Measurements from ENCODE around the gene DNAJC5.
"Not testable (repeated sequence)": the region's sequence is repeated elsewhere in the genome, so short reads cannot be mapped to it uniquely, and the experiment has no call there.

The DNAJC5 gene

DNA sequence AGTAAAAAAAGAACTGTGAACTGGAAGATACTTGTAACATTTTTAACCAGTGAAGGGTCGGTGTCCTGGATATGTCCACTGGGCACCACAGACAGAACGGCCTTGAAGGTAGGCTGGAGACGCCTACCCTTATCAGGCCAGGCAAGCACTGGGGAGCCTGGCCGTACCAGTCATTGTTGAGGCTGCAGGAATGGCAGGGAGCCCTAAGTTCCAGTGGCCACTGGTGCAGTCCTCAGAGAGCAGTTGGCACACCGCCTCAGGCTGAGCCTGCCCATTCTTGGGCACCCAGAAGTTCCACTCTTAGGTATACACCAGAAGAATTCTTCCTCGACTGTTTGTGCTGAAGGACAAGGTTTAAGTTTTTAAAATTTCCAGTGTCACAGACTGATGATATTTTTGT is 20.5 kb downstream of the DNAJC5 start:
- no peak for DNase-seq

DNA sequence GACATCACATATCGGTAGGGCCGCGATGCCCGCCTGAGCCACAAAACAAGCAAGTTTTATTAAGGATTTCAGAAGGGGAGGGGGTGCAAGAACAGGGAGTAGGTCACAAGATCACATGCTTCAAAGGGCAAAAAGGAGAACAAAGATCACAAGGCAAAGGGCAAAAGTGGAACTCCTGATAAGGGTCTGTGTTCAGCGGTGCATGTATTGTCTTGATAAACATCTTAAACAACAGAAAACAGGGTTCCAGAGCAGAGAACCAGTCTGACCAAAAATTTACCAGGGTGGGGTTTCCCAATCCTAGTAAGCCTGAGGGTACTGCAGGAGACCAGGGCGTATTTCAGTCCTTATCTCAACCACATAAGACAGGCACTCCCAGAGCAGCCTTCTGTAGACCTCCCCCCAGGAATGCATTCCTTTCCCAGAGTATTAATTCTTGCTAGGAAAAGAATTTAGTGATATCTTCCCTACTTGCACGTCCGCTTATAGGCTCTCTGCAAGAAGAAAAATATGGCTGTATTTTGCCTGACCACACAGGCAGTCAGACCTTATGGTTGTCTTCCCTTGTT is 21.5 kb downstream of the DNAJC5 start:
- DNase-seq: not testable (repeated sequence)

DNA sequence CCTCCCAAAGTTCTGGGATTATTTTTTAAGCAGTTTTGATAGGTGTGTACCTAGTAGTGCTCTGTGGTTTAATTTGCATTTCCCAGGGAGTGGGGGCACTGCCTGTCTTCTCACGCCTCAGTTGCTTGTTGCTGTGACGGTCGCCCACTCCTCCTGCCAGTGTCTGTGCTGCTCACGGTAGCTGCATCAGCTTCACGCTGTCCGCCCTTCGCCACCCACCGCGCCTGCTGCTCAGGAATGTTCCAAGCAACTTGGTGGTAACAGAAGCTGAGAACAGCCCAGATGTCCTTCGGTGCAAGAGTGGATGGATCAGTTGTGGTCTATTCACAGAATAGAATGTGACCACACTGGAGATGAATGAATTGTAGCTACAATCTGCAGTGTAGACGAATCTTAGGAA is 22.9 kb downstream of the DNAJC5 start:
- no peak for DNase-seq

GRCh38 chr20:63919130-63919529 is 24.2 kb downstream of the DNAJC5 start:
- no peak for DNase-seq

DNA sequence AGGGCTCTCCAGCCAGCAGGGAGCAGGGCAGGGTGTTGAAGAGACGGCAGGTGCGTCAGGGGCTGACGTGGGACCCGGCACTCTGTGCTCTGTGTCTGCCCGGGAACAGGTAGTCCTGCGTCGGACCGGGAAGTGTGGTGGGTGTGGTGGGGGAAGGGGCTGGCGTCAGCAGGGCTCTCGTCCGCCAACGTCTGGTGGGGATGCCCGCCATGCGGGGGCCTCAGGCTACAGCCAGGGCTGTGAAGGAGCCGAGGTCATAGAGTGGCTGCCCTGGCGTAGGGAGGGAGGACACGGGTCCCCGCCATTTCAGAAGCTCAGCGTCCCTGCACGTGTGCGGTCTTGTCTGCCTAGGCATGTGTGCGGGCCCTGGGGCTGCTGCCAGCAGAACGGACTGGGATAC is 25.3 kb downstream of the DNAJC5 start:
- no peak for DNase-seq

DNA sequence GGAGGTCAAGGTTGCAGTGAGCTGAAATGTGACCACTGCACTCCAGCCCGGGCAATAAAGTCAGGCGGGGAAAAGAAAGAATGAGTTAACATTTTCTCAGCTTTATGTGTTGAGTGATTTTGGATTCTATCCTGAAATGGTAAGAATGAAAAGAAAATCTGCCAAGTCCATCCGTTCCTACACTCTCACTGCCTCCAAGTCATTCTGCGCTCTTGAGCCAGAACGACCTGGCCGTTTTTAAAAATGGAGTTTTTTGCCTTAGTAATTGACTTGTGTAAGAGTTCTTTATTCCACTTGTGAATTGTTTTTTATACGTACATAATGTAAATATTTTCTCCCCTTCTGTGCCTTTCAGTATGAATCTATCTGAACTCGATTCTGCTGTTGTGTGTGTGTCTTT is 28.7 kb downstream of the DNAJC5 start:
- DNase-seq: no peak

DNA sequence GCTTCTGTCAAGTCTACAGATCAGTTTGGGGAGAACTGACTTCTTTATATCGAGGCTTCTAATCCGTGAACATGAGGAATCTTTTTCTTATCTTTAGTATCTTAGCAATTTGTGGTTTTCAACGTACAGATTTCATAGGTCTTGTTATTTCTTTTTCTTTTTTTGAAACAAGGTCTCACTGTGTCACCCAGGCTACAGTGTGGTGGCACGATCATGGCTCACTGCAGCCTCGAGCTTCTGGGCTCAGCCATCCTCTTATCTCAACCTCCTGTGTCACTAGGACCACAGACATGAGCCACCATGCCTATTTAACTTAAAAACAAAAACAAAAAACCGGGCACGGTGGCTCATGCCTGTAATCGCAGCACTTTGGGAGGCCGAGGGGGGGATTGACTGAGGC is 29.3 kb downstream of the DNAJC5 start:
- DNase-seq: no peak

GRCh38 chr20:63926298-63926697 is 31.4 kb downstream of the DNAJC5 start:
- DNase-seq: no peak

GRCh38 chr20:63929071-63929470 is 34.1 kb downstream of the DNAJC5 start:
- DNase-seq: no peak

DNA sequence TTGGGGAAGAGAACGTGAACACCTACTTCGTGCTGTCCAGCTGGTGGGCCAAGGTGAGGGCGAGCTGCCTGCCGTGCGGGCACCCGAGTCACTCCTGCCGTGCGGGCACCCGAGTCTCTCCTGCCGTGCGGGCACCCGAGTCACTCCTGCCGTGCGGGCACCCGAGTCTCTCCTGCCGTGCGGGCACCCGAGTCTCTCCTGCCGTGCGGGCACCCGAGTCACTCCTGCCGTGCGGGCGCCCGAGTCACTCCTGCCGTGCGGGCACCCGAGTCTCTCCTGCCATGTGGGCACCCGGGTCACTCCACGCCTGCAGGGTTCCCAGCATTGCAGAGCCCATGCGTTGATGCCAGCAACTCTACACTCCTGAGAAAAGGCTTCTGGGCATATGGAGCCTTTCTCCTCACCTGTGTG is 34.6 kb downstream of the DNAJC5 start:
- not testable (repeated sequence) for DNase-seq

GRCh38 chr20:63930971-63931553 is 36.1 kb downstream of the DNAJC5 start:
- DNase-seq: no peak

DNA sequence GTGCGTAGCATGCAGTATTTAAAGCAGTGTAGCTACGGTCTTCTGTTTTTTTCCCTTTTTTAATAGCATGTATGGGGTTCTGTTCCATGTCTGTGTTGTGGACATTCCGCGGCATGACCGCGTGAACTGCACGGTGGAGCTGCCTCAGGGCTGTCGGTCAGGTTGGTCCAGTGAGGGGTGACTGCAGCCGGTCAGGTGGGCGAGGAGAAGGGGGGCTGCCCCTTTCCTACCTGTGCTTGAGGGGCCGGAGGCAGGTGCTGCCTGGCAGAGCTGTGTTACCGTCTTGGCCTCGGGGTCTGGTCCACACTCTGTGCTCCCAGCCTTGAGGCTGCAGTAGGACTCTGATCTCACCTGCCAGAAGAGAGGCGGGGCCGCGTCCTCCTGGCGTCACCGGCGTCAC is 36.8 kb downstream of the DNAJC5 start:
- no peak for DNase-seq

DNA sequence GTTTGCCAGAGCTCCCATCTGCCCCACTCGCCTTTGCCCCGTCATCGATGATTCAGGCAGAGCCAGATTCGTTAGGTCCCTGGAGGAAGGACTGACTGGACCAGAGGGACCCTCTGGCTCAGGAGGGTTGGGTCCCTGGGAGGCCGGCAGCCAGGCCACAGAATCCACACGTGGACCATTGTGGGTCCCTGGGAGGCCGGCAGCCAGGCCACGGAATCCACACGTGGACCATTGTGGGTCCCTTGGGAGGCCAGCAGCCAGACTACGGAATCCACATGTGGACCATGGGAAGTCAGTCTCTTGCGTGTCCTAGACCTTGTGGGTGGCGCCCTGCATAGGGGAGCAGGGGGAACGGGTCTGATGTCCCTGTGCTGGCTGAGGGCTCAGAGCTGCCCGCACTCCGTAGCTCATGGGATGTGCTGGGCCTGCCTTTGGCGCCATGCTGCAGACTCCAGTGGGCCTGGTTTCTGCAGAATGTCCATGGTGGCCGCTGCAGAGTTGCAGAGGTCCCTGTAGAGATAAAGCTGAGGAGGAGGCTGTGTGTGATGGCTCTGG is 37.8 kb downstream of the DNAJC5 start:
- DNase-seq: no peak

DNA sequence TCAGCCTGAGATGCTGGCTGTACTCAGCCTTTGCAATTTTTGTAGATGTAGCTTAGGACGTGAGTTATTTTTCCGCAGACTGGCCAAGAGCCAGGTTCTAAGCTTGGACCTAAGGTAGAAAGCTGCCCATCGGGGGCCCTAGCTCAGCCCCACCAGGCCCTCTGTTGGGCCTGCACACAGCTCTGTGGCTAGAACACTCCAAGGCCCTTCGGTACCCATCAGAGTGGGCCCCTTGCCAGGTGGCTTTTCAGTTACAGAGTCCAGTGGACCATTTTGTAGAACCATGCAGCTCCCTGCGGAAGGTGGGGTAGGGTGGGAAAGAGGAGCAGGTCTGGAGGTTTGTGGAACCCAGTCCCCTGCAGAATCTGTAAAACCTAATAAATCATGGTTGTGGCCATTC is 38.7 kb downstream of the DNAJC5 start:
- no peak for DNase-seq

- DNase-seq: no peak
Measured at GRCh38 chr20:63934271-63935068, 39.5 kb downstream of the DNAJC5 start.

- no peak for DNase-seq
Measured at GRCh38 chr20:63935447-63935846, 40.5 kb downstream of the DNAJC5 start.

DNA sequence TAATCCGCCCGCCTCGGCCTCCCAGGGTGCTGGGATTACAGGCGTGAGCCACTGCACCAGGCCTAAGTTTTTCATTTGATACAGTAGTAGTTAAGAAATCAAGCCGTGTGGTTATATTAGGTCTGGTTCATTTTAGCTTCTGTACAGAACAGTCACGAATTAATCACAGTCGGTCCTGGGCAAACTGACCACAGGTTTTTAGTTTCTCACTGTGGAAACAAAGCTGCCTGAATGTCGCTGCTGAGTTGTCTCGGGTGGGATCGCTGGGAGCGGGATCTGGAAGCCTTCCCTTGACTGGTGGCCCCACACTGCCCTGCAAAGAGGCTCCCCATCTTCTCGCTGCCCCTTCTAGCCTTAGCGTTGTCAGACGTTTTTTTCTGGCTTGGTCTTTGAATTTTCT is 42.7 kb downstream of the DNAJC5 start:
- no peak for DNase-seq

- no peak for DNase-seq
Measured at GRCh38 chr20:63939061-63939935, 44.4 kb downstream of the DNAJC5 start.

DNA sequence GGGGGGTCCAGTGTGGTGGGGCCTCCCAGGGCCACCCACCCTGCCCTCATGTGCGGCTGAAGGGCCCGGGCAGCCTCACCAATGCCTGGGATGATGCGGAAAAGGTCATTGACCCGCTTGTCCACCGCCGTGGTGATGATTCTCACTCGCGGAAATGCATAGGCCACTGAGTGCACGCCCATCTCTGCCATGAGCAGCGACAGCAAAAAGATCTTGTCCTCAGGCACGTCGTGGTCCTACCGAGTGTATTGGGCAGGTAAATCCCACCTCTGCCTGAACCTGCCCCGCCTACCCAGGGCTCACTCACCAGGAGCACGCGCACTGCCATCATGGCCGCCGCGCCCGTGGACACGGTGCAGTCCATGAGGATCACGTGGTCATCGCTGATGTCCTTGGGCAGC is 45.1 kb downstream of the DNAJC5 start:
- DNase-seq: no peak

DNA sequence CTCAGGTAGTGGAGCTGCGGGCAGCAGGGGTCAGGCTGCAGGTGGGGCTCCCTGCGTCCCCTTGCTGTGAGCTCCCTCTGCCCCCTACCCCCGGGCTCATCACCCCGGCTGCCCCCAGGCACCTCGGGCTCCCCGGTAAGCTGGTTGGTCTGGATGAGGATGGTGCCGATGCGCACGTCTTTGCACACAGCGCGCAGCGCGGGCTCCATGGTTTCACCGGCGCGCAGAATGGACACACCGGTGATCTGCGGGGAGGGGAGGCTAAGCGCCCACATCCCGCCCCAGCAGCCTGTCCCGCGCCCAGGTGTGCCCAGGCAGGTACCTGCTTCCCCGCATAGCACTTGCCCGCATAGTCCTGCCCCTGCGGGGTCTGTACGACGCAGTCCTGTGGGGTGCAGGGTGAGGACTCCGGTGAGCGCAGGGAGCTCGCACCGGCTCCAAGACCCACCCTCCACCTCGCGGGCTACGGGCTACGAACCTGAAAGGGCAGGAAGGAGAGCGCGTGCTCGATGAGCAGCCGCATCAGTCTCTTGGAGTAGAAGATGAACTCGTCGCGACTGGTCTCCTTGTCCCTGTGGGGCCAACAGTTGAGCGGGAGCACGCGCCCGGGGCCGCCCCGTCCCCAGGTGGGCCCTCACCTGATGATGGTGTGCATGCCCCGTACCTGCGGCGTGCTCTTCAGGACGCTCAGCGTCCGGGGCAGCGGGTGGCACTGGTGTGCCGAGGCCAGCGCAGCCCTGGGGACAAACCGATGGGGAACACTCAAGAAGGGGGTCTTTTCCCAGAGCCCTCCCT is 45.7 kb downstream of the DNAJC5 start:
- no peak for DNase-seq

DNA sequence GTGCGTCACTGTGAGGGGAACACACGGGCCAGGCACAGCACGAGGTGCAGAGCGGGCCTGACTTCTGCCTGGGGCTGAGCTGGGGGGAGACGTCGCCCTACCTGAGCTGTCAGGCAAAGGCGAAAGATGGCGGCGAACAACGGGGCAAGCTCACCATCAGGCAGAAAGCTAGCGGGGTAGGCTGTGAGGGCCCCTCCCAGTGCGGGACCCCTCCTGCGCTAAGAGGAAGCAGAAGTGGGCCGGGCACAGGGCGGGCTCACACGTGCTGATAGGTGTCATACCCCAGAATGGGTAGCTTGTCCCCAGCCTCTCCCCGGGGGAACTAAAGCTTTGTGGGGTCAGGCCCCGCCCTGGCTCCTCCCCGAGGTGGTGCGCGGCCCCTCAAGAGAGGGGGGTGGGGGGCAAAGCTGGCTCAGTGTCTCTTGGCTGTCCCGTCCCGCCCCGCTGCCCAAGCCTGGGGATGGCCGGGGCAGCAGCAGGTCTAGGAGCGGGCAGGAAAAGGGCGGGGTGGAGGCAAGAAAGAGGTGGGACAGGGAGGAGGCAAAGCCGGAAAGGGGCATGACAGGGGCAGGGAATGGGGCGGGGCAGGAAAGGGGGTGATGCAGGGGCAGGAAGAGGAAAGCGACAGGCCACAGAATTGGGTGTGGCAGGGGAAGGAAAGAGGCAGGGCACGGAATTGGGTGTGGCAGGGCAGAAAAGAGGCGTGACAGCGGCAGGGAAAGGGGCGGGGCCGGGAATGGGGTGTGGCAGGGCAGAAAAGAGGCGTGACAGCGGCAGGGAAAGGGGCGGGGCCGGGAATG is 46.6 kb downstream of the DNAJC5 start:
- DNase-seq: peak; percentile 32 to 39

Measured in bone marrow (tissue), 2 donors.